M059J (cell line): ENCODE measurements around the gene NIPSNAP3A. TPM values are rescaled to one million over a fixed set of nuclear protein-coding genes. Genes with fewer than 3 reads are reported as not detected.

Experiments used
- DNase-seq: peaks from one replicate; pipeline ENCODE4 v3.0.0-alpha.2; 2012; ENCODE audit warnings: low read depth
- total RNA-seq: library from RNA; depleted of rRNA; stranded (reverse); fragments of >200 nt; shearing (Covaris generic); gene quantifications from 2 replicates; pipeline ENCODE4 v1.2.3, GENCODE V29; 2014

The NIPSNAP3A gene
- total RNA-seq, 1 experiment from 2014 or later = 85.4 TPM

DNA sequence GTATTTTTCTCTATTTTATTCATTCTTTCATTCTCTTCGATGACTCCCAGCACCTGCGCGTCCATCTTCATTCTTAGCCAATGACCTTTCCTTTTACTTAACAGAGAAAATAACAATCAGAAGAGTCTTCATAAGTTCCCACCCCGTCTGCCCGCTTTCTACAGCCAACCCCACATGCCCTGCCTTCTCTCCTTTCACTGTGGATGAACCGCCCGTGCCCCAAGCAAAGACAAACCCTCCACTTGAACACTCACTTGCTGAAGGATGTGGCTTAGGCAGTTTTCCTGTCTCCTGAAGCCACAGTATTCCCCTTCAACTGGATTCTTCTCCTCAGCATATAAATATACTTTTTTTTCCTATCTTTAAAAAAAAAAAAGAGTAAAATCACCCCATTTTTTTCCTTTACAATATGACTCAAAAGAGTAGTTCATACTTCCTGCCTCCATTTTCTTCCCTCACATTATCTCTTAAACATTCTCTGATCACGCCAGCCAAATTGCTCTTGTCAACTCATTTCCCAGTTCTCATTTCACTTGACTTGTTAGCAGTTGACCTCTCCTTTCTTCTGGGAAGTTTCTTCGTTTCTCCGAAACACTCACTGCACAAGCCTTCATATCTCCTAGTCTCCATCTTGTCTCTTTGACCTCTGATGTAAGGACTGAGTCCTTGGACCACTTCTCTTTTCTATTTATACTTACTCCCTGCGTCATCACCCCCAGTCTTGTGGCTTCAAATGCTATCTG lies 27.5 kb downstream of the NIPSNAP3A start:
- DNase-seq = no peak

- DNase-seq = no peak
Measured at GRCh38 chr9:104775574-104775936, 28.1 kb downstream of the NIPSNAP3A start.

DNA sequence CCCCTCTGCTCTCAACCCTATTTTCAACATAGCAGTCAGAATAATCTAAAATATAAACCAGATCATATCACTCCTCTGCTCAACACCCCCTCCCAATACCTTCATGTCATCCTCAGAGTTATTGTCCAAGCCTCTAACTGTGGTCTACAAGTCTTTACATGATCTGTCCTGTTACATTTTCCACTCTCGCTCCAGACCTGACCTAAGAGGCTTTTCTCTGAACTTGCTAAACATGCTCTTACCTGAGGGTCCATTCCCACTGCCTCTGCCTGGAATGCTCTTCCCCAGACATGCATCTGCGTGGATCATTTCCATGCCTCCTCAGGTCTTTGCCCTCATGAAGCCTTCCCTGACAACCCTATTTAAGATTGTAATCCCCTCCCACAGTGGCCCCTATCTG lies 28.5 kb downstream of the NIPSNAP3A start:
- no peak for DNase-seq

- no peak for DNase-seq
Measured at GRCh38 chr9:104776797-104777196, 29.3 kb downstream of the NIPSNAP3A start.

- DNase-seq = no peak
Measured at GRCh38 chr9:104778802-104779201, 31.3 kb downstream of the NIPSNAP3A start.

DNA sequence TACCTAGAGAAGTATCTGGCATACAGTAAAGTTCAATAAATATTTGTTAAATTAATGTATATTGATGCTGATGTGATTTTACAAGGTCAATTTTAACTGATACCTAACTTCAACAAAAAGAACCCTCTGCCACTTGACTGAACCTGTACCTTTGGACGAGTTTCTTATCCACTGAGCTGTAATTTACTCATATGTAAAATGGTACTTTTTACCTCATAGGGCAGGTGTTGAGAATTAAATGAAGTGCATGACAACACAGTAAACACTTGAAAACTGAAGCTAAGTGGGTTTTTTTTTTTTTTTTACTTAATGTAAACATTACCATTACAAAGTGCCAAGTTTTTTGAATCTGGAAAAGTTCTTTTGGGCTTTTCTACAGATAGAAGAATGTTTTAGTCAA lies 31.9 kb downstream of the NIPSNAP3A start:
- DNase-seq = no peak

- no peak for DNase-seq
Measured at GRCh38 chr9:104779946-104780535, 32.6 kb downstream of the NIPSNAP3A start.

DNA sequence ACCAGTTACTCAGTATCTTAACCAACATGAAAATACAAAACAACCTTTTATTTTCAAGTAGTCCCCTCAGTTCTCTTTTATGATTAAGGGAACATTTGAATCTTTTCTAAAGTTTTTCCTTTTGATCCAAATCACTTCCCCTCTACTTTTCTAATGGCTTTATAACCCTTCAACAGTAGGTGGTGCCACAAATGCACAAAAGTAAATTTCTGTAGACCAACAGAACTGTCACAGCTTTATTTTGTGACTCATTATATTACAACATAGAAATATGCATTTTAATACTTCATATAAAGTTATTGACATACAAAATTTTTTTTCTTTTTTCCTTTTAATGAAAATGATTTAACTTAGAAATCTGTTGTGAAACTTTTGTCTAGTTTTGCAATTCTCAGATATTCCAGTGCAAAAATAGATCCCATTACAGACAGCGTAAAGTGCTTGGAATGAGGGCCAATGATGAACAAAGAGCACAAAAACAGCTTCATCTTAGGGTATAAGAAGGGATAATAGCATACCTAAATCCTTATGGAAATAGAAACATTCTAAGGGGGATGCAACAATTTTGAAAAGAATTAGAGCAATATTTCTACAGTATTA lies 33.4 kb downstream of the NIPSNAP3A start:
- peak; percentile 52 for DNase-seq

DNA sequence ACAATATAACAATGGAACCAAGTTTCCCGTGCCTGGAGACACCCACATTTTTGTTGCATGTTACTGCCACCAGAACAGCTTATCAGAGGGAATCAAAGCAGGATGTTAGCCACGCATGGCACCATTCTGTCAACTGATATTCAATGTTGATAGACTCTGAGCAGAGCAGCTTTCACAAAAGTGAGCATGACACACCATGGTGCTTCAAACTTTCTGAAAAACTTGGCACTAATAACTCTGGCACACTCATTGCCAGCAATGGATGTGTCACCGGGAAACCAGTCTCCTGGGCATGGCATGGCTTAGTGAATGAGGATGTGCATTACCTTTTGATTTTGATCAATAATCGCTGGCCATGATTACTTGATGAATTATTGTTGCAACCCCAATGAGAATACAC lies 36.1 kb downstream of the NIPSNAP3A start:
- DNase-seq = peak; percentile 5

DNA sequence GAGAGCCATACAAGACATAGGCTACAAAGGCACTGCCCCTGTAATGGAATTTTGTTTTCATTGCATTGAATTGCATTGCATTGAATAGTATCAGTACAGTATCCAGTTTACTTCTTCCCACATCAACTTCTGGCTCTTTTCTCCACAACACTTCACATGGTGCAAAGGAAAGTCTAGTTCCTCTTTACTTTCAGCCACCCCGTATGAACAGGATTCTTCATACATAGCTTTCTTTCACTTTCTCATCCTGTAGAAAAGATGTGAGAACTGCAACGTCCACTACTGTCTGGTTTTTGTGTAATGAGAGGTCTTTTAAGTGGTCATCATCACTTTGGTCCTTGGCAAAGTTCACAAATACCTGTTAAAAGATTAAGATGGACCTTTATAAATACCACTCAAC lies 36.6 kb downstream of the NIPSNAP3A start:
- no peak for DNase-seq

- DNase-seq = no peak
Measured at GRCh38 chr9:104786293-104786692, 38.8 kb downstream of the NIPSNAP3A start.

GRCh38 chr9:104787306-104788015 lies 40.0 kb downstream of the NIPSNAP3A start:
- DNase-seq = no peak

GRCh38 chr9:104788251-104788650 lies 40.8 kb downstream of the NIPSNAP3A start:
- no peak for DNase-seq

GRCh38 chr9:104794070-104794469 lies 46.6 kb downstream of the NIPSNAP3A start:
- peak; percentile 31 for DNase-seq

- DNase-seq = no peak
Measured at GRCh38 chr9:104795082-104795481, 47.6 kb downstream of the NIPSNAP3A start.

DNA sequence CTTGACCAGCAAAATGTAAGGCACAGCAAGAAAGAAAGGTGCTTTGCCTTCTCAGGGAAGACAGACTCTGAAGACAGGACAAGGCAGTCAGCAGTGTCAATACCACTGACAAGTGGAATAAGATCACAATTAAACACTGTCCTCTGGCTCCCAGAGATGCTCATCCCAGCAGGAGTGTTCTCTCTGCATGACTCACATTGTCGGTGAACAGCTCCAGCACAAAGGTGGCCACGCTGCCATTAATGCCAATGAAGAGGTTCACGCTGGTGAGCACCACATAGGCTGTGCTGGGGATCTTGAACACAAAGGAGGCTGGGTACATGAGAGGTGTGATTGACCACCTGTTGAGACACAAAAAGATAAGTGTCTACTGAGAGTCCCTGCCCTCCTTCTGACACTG lies 48.4 kb downstream of the NIPSNAP3A start:
- no peak for DNase-seq

GRCh38 chr9:104798209-104798995 lies 50.9 kb downstream of the NIPSNAP3A start:
- no peak for DNase-seq

GRCh38 chr9:104800068-104800785 lies 52.7 kb downstream of the NIPSNAP3A start:
- DNase-seq = no peak

DNA sequence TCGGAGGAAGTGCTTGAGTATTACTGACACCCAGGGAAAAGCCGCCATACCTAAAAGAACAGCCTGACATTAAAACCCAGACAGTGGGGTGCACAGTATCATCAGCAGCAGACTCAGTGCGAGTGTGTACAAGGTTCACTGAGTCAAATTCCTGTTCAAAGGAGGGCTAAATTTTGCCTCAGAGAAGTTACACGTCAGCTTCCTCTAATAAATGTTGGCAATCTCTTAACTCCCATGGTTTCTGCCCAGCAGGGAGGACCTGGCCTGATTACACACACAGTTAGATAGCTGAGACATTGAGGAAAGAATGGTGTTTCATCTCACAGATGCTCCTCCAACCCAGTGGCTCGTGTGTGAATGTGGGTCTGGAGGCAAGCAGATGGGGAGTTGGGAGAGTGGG lies 54.6 kb downstream of the NIPSNAP3A start:
- no peak for DNase-seq

DNA sequence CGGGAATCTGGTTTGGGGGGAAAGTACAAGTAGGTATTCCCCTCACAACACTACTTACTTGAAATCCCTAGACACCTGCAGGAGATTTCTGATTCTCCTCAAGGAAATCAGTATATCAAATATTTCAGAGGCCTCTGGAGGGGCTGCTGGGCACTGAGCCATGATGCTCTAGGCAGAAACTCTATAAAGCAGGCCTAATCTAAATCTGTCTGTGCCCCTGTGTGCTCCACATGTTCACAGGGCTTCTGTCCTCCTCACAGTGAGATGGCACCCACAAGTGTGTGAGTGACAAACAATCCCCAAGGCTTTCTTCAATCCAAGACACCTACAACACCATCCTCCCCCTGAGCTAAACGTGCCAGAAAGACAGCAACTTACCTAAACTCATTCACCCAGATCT lies 55.4 kb downstream of the NIPSNAP3A start:
- DNase-seq = no peak

DNA sequence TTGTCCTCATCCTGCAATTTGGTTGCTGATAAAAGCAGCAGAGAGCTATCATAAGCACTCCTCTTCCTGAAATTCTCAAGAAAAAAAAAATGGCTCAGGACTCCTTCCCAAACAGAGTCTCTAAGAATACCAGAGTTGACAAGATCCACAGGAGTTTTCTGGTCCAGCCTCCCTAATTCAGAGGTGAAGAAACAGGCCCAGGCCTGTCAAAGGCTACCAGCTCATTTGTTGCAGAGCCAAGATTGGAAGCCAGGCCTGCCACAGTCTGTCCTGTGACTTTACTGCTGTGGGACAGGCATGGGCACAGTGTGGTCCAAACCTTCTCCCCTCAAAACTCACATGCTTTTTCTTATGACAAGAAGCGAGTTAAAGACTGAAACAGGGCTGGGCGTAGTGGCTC lies 58.0 kb downstream of the NIPSNAP3A start:
- no peak for DNase-seq
